GM11168 (cell line): ENCODE data around the gene RNF157.

Experiments used
- in situ Hi-C: fragments of 300-500 bp; cut with MboI; formaldehyde crosslinking; loops from one replicate; pipeline ENCODE4 v1.12.0; 2022; ENCODE audit warnings: low sequenced_read_pairs; ENCODE audit not compliant: unreplicated experiment

RNF157 gene

GRCh38 chr17:76171706-76172105 lies 68.6 kb downstream of the RNF157 start:
- in situ Hi-C loops: loop anchor here (10.0 kb wide), 1 partner anchor 47 kb away; no protein-coding TSS in a partner anchor

DNA sequence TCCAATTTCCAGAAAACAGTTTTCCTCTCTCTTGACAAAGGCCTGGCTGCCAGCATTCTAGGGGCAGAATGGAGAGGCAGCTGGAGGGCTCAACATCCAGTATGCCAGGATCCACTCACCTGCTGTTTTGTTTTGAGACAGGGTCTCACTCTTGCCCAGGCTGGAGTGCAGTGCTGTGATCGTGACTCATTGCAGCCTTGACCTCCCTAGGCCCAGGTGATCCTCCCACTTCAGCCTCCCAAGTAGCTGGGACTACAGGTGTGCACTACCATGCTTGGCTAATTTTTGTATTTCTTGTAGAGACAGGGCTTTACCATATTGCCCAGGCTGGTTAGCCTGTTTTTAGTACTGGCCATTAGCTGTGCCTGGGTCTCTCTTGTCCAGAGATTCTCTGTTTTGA lies 70.2 kb downstream of the RNF157 start:
- in situ Hi-C loops: loop anchor here (10.0 kb wide), 1 partner anchor 45 kb away; no protein-coding TSS in a partner anchor

GRCh38 chr17:76166906-76167305 lies 73.4 kb downstream of the RNF157 start:
- in situ Hi-C loops: no loop called here

GRCh38 chr17:76166168-76166567 lies 74.1 kb downstream of the RNF157 start:
- in situ Hi-C loops: no loop called here

DNA sequence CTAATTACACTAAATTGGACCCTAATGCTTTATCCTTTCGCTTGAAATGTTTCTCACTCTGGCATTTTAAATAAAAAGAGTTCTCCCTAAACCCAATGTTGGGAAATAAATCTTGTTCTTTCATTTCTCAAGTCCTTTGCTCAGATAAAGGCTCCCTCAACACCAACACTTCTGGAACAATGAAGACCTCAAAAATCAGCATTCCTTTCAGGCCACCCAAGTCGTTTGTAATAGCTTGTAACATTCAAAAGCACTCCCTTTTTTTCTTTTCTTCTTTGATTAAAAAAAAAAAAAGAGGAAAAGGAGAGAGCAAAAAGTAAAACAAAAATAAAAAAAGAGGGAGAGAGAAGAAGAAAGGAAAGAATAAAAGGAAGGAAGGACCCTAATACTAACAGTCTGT lies 76.0 kb downstream of the RNF157 start:
- in situ Hi-C loops: no loop called here

GRCh38 chr17:76163919-76164318 lies 76.4 kb downstream of the RNF157 start:
- in situ Hi-C loops: no loop called here

DNA sequence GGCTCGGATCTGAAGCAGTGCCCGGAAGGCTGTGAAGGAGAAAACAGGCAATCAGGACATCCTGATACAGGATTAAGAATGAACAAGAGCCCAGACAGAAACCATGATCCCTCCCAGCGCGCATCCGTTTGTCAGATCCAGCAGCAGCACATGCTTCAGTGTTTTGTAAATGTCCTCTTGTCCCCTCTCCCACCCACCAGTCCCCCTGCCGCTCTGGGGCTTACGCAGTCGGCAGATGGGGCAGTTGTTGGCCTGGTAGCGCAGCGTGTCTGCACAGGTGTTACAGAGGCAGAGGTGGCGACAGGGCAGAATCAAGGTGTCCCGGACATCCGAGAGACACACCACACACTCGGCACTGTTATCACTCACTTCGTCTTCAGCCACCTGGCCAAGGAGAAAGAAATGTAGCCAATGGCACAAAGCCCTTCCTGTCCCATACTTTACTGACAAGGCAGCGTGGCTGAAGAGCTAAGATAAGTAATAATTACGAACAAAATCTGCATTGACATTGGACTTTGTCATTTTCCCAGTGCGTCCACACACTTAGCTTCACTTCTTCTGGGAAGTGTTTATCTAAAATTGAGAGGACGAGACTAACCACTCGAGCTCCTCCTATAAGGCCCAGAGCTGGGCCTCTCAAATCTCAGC lies 78.5 kb downstream of the RNF157 start:
- in situ Hi-C loops: no loop called here

GRCh38 chr17:76160896-76161528 lies 79.3 kb downstream of the RNF157 start:
- in situ Hi-C loops: no loop called here

GRCh38 chr17:76159157-76159556 lies 81.1 kb downstream of the RNF157 start:
- in situ Hi-C loops: no loop called here

DNA sequence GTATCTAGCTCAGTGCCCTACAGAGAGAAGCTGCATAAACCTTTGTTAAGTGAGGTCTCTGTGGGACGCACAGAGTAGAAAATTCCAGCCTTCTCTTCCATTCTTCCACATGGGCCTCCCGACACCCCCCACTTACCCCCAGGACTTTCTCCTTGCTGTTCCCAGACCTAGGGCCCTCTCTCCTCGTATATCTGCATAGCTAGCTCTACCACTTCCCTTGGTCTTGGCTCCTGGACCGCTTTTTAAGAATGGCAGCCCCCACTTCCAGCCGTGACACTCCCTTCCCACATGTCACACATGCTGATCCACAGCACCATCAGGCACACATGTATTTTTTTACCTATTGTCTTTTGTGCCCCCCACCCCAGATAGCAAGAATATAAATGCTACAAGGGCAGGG lies 82.5 kb downstream of the RNF157 start:
- in situ Hi-C loops: no loop called here

GRCh38 chr17:76156662-76156991 lies 83.7 kb downstream of the RNF157 start:
- in situ Hi-C loops: no loop called here

- in situ Hi-C loops: no loop called here
These were observed 84.2 kb downstream of the RNF157 start for GRCh38 chr17:76155988-76156661.

DNA sequence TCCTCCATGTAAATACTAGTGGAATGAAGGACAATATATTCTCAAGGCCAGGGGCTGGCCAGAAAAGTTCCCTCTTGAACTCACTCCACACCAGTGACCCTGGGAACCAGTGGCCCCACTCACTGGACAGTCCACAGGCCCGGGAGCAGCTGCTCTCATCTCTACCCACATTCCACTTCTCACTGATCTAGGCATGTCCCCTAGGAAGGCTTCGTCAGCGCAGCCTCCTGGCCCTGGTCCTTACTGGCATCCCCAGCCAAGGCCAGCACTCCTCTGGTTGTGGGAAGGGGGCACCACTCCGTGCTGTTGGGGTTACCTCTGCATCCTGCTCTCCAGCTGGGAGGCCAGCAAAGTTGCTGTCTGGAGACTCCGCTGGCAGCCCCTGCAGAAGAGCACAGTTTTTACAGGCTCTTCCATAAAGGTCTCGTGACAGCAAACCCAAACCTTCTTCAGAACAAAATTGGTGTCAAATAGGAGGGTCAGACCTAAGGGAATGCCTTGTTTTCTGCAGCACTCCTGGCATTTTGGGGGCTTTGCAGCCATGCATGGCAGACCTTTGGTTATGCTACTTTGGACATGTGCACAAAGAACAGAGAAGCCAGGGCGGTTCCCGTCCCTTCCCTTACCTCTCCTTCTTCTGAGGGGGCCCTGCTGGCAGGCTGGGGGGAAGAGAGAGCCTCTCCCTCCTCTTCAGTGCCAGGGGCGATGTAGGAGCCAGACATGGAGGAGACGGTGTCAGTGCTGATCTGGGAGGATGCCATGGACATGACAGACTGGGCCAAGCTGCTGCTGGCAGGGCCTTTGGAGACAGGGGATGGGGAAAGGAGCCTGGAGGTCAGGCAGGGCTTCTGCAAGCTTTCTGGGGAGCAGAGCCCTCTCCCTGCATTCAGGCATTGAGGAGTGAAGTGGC lies 85.1 kb downstream of the RNF157 start:
- in situ Hi-C loops: no loop called here

GRCh38 chr17:76154292-76154691 lies 86.0 kb downstream of the RNF157 start:
- in situ Hi-C loops: no loop called here

DNA sequence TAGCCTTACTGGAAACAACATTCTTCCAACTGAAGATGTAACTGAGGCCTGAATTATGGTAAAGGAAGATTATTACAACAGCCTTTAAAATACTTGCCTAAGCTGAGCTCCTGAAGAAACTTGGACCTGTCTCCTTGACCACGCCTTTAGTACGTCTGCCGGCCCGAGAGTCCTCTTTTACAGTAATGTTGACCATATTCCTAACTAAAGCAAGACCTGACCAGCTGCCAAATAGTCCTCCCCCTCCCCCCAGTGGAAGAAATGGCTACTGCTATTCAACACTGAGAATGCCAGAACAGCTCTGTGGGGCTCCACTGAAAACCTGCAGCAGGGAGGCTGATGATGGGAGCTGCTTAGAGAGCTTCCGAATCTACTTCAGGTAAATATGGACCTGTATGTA lies 86.7 kb downstream of the RNF157 start:
- in situ Hi-C loops: no loop called here

DNA sequence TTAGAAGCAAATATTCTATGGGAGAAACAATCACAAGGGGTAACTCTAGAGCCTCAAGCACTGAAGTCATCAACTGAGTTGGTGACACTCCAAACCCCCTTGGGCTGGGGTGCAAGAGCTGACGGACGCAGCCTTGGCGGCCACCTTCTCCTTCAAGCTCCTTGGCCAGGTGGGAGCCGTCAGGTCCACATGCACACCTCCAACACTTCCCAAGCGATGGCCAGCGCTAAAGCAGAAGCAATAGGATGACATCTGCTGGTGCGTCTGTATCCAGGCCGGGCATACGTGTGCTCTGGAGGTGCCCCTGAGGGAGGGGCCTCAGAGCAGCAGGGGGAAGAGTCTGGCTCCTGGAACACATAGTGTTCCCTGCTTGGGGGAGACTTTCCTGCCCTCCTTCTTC lies 87.1 kb downstream of the RNF157 start:
- in situ Hi-C loops: no loop called here

GRCh38 chr17:76152591-76152990 lies 87.7 kb downstream of the RNF157 start:
- in situ Hi-C loops: no loop called here

DNA sequence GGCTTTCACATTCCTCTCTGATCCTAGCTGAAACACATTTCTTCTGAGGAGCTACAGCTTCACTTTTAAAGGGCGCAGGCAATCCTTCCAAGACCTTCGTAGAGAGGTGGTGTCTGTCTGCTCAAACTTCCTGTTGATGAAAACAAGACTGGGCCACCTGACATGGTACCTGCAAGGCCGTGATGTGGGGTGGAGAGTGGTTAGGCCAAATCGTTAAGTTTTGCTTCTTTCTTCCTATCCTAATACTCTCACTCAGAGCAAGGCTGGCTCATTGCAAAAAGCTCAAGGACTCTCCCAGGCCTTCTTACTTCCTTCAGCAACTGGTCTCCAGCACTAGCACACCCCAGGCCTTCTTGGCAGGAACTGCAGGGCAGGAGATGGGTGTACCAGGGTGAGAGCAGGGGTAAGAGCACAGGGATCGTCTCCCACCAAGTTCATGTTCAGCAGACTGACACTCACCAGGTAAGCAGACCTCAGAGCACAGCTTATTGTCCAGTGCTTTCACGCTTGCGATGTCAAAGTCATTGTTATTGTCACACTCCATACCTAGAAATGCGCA lies 88.3 kb downstream of the RNF157 start:
- in situ Hi-C loops: no loop called here

GRCh38 chr17:76150712-76151622 lies 89.3 kb downstream of the RNF157 start:
- in situ Hi-C loops: no loop called here
